Heart right ventricle (tissue), 16 donors: Measurements from ENCODE around the gene MAT2B. TPM values are rescaled to one million over a fixed set of nuclear protein-coding genes. Genes with fewer than 3 reads are reported as not detected.

Source experiments
- ATAC-seq, 8 donors: fragments of 200-7000 bp; cut with Tn5 transposase; one replicate each; pipeline ENCODE4 v1.9.1; 2020; ENCODE audit warnings: mild to moderate bottlenecking in 8 of 8, moderate library complexity in 8 of 8, moderate number of reproducible peaks in 1 of 8
- DNase-seq, 2 donors: peaks; one replicate each; pipeline ENCODE4 v3.0.0-alpha.2; 2020
- H3K27ac ChIP-seq, 10 donors: fragments of 200-600 bp; sonication (generic) in 2 of 10; one replicate each; pipeline versions ENCODE4 v1.5.0 to v1.8.0; 2020 to 2022; ENCODE audit warnings: mild to moderate bottlenecking in 3 of 10
- H3K27me3 ChIP-seq, 7 donors: fragments of 200-600 bp; one replicate each; pipeline ENCODE4 v1.8.0; 2021 to 2022; ENCODE audit warnings: mild to moderate bottlenecking in 2 of 7
- H3K36me3 ChIP-seq, 9 donors: fragments of 200-600 bp; sonication (generic) in 1 of 9; one replicate each; pipeline versions ENCODE4 v1.5.0 to v1.8.0; 2020 to 2022; ENCODE audit warnings: mild to moderate bottlenecking in 2 of 9
- H3K4me1 ChIP-seq, 9 donors: fragments of 200-600 bp; sonication (generic) in 1 of 9; one replicate each; pipeline versions ENCODE4 v1.5.0 to v1.8.0; 2020 to 2022; ENCODE audit warnings: mild to moderate bottlenecking in 4 of 9
- H3K4me3 ChIP-seq, 10 donors: fragments of 200-600 bp; sonication (generic) in 2 of 10; one replicate each; pipeline versions ENCODE4 v1.5.0 to v1.8.0; 2020 to 2022; ENCODE audit warnings: mild to moderate bottlenecking in 7 of 10, moderate library complexity in 2 of 10
- H3K9me3 ChIP-seq, 11 donors: fragments of 200-600 bp in 10 of 11; sonication (generic) in 2 of 11; one replicate each; pipeline versions ENCODE4 v1.5.0 to v1.8.0; 2013 to 2022; ENCODE audit warnings: mild to moderate bottlenecking in 2 of 11, control low read depth in 1 of 11, moderate library complexity in 1 of 11
- CTCF ChIP-seq, 9 donors: fragments of 200-600 bp; sonication (generic) in 2 of 9; IDR thresholded peaks; one replicate each; pipeline versions ENCODE4 v1.5.0 to v1.8.0; 2021 to 2022; ENCODE audit warnings: antibody characterized with exemption in 9 of 9, mild to moderate bottlenecking in 5 of 9, moderate library complexity in 1 of 9
- WGBS, 2 donors: extraction: QIAGEN DNeasy Blood & Tissue Kit; methylation state at CpG; one replicate each; pipeline ENCODE4 v1.1.7; 2013; ENCODE audit warnings: inconsistent platforms in 1 of 2; 5-methylcytosine and 5-hydroxymethylcytosine counted together
- intact Hi-C, 10 donors: fragments of 100-400 bp; cut with DNase I; formaldehyde crosslinking; loops; one replicate each; pipeline versions ENCODE4 v1.11.1 to v1.14.2; 2022
- polyA plus RNA-seq, 2 donors: library from polyadenylated mRNA; stranded (reverse); fragments of 200-250 nt; gene quantifications; one replicate each; pipeline ENCODE4 v1.2.3, GENCODE V29; 2013
- total RNA-seq, 10 donors: library from RNA; stranded (reverse); fragmentation: NEBNext Ultra II Directional in 3 of 10; extraction: Animal tissue kit (Norgen Biotek cat#: 25700) in 3 of 10; gene quantifications; one replicate each; pipeline versions ENCODE4 v1.2.1 to v1.2.4, GENCODE V29; 2021 to 2023
- donor health status: Arrhythmogenic right ventricular cardiomyopathy.
- donor health status: ischemic (EF 13 %, LVEDD 7.1; RV severe dilation, severe dysfunction).
- donor health status: healthy with polysubstance abuse.
- donor health status: DM: no; HTN: yes; CAD: no.
- donor health status: DM: no; HTN: no; CAD: no.
- donor health status: ischemic (EF 25% LVEDD 6.9; RV normal size, moderate dysfunction).
- donor health status: ischemic (EF 25% LVEDD 5.7; RV mildly dilated, moderate dysfunction).
- donor health status: healthy.
- donor health status: DM: yes; HTN: yes; CAD: no.
- donor health status: Ischemic cardiomyopathy.
- donor health status: ischemic (EF 35%, LVEDD 5.7; RV mildly dilated, moderate dysfunction).
- donor health status: nonischemic (EF 11% LVEDD 7.7; RV severe dilation, severe dysfunction).
- donor health status: DM: yes; HTN: yes; CAD: no.
- donor health status: PGD.
- donor health status: ischemic (EF 29% LVEDD 5.4; RV normal size, mild dysfunction).
- donor health status: nonischemic (EF 23%, LVEDD 6.1; RV moderate dilation, normal function).

The MAT2B gene
- total and polyA plus RNA-seq, 12 donors: 22.9 to 63.2 (median 55.4) TPM

GRCh38 chr5:163548649-163549048 lies 43.2 kb downstream of the MAT2B start:
- H3K9me3 ChIP-seq: no peaks in the 10 kb centered on the region
- no peaks in the 10 kb centered on the region for H3K4me1 ChIP-seq
- H3K27ac ChIP-seq: no peak overlapping the region
- ATAC-seq (no peak), DNase-seq (no peak)
- 71 to 75% methylated on average over 5 of the region's 5 CpGs for WGBS, 2 donors
- no peak for TF ChIP-seq CTCF (IDR thresholded peaks at IDR 0.05)
- H3K36me3 ChIP-seq: no peaks in the 10 kb centered on the region
- intact Hi-C loops: no loop called here
- peaks cover 0 to 5% (median 0%) of the 10 kb centered on the region in 7 donors for H3K27me3 ChIP-seq
- no peak overlapping the region for H3K4me3 ChIP-seq

- DNase-seq: no peak
- 81 to 94% methylated on average over 3 of the region's 3 CpGs for WGBS, 2 donors
- no peak for TF ChIP-seq CTCF (IDR thresholded peaks at IDR 0.05)
These were observed 45.7 kb downstream of the MAT2B start for GRCh38 chr5:163551156-163551555.

GRCh38 chr5:163552536-163552935 lies 47.1 kb downstream of the MAT2B start:
- H3K4me3 ChIP-seq: no peak overlapping the region
- WGBS, 2 donors: 96 to 100% methylated on average over 1 of the region's 1 CpG
- no peaks in the 10 kb centered on the region for H3K36me3 ChIP-seq
- peaks cover 0 to 4% (median 0%) of the 10 kb centered on the region in 11 donors for H3K9me3 ChIP-seq
- DNase-seq (no peak), ATAC-seq (no peak)
- no peaks in the 10 kb centered on the region for H3K4me1 ChIP-seq
- peaks cover 0 to 4% (median 0%) of the 10 kb centered on the region in 7 donors for H3K27me3 ChIP-seq
- no peak for TF ChIP-seq CTCF (IDR thresholded peaks at IDR 0.05)
- no peak overlapping the region for H3K27ac ChIP-seq
- intact Hi-C loops: no loop called here

More at GRCh38 chr5:163551156-163551555, 45.7 kb downstream of the MAT2B start:
- intact Hi-C loops: no loop called here
- Histone ChIP-seq H3K9me3 (no peaks in the 10 kb centered on the region), H3K36me3 (no peaks in the 10 kb centered on the region), H3K4me3 (no peak overlapping the region), H3K4me1 (no peaks in the 10 kb centered on the region), H3K27me3 (peaks cover 0 to 5% (median 0%) of the 10 kb centered on the region in 7 donors), H3K27ac (no peak overlapping the region)
- no peak for ATAC-seq

- Histone ChIP-seq H3K27me3 (peaks cover 0 to 32% (median 16%) of the 10 kb centered on the region in 7 donors), H3K27ac (no peak overlapping the region), H3K4me1 (peaks cover 0 to 20% (median 11%) of the 10 kb centered on the region in 9 donors), H3K36me3 (no peaks in the 10 kb centered on the region), H3K4me3 (no peak overlapping the region), H3K9me3 (peaks cover 0 to 8% (median 0%) of the 10 kb centered on the region in 11 donors)
- no peak for TF ChIP-seq CTCF (IDR thresholded peaks at IDR 0.05)
- DNase-seq (no peak), ATAC-seq (no peak)
- intact Hi-C loops: loop anchor here in 9 of 10 donors (5.0 to 10.0 kb wide), 5 partner anchors 941 to 1643 kb away; no protein-coding TSS in a partner anchor
- WGBS, 2 donors: 87 to 91% methylated on average over 5 of the region's 5 CpGs
These were observed 55.9 kb downstream of the MAT2B start for GRCh38 chr5:163561339-163561738.
